GM18508 (cell line): Measurements from ENCODE around the gene NUP155.
"Not testable (repeated sequence)": the region's sequence is repeated elsewhere in the genome, so short reads cannot be mapped to it uniquely, and the experiment has no call there.

Experiments used
- ATAC-seq: cut with Tn5 transposase; IDR thresholded peaks from one replicate; pipeline ENCODE4 v1.9.1; 2021; ENCODE audit warnings: moderate number of reproducible peaks; ENCODE audit not compliant: insufficient read depth, unreplicated experiment

NUP155 gene

DNA sequence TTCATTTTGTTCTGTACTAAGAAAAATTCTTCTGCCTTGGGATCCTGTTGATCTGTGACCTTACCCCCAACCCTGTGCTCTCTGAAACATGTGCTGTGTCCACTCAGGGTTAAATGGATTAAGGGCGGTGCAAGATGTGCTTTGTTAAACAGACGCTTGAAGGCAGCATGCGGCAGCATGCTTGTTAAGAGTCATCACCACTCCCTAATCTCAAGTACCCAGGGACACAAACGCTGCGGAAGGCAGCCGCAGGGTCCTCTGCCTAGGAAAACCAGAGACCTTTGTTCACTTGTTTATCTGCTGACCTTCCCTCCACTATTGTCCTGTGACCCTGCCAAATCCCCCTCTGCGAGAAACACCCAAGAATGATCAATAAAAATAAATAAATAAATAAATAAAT is 74.6 kb downstream of the NUP155 start:
- not testable (repeated sequence) for ATAC-seq

DNA sequence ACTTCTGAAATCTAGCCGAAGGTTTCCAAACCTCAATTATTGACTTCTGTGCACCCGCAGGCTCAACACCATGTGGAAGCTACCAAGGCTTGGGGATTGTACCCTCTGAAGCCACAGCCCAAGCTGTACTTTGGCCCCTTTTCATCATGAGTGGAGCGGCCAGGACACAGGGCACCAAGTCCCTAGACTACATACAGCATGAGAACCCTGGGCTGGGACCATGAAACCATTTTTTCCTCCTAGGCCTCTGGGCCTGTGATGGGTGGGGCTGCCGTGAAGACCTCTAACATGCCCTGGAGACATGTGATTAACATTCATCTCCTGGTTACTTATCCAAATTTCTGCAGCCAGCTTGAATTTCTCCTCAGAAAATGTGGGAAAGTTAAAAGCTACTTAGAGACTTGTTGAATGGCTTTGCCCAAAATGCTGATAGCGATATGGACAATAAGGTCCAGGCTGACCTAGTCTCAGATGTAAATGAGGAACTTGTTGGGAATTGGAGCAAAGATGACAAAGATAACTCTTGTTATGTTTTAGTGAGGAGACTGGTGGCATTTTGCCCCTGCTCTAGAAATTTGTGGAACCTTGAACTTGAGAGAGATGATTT is 87.6 kb downstream of the NUP155 start:
- ATAC-seq, result no peak

DNA sequence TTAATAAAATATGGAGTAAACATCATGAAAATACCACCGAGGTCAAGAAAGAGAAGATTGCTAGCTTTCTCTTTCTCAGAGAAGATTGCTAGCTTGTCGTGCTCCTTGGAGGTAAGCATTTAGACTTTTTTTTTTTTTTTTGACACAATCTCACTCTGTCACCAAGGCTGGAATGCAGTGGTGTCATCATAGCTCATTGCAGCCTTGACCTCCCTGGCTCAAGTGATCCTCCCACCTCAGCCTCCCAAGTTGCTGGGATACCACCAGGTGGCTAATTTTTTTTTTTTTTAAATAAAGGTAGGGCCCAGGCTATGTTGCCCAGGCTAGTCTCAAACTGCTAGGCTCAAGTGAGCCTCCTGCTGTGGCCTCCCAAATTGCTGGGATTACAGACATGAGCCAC is 95.4 kb downstream of the NUP155 start:
- ATAC-seq, result no peak

DNA sequence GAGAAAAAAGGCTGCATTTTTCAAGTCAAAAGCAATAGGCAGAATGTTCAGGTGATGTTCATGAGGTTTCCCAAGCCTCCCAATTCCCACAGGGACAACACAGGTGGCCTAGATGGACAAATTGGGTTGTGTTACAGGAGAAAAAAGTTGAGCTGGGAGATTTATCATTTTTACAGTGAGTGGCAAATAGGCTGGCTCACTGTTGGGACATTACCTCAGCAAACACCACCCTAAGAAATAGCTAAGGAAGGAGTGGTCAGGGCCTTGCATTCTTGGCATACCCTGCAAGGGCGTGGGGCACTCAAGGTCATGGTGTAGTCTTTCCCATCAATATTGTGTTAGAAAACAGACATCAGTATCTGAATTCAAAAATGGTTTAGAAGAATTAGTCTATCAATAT is 98.4 kb downstream of the NUP155 start:
- ATAC-seq, result no peak

DNA sequence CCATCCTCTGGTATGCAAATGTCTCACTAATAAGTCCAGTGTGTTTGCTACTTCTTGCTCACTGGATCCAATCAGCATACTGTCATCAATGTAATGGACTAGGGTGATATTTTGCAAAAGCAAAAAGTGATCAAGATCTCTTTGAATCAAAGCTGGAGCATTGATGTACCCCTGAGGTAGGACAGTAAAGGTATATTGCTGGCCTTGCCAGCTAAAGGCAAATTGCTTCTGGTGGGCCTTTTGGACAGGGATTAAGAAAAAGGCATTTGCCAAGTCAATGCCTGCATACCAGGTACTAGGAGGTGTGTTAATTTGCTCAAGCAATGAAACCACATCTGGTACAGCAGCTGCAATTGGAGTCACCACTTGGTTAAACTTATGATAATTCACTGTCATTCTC is 102.8 kb downstream of the NUP155 start:
- not testable (repeated sequence) for ATAC-seq

DNA sequence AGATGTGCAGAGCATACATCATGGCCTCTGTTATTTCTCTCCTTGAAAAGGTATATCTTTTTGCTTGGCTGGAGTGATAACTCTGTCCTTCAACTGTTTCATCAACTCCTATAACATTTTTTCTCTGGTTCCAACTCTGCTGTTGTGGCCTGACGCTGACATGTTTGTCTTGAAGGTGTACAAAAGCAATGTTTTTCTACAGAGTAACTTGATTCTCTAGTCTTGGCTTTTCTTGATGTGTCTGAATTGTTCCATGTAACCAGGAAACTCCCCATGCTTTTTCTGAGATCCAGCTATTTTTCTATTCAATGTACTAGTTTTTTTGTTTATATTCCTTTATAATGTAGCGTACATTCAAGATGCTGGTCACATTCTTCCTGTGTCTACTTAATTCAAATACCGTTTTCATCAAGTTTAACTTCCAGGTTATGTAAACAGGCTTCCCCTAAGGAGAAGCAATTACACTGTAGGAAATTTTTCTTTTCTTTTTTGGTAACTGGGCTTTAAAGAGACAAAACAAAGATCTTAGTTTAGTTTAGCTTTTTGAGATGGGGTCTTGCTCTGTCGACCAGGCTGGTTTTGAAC is 115.0 kb downstream of the NUP155 start:
- no peak for ATAC-seq

DNA sequence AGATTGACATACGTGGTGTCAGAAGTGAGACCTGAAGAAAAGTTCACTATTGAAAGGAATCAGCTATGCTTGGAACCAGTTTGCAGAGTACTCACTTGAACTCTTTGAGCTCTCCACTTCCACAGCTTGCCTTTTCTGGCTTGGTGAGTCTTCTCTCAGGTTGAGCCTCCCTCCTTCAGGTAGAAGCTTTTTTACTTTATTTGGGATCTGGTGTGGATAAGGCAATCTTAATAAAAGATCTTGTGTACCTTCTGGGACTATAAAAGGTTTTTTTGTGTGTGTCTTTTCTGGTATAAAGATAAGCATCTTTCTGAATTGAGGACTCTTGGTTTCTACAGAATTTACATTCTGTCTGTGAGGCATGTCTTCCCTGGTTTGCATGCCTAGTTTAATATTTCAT is 116.3 kb downstream of the NUP155 start:
- no peak for ATAC-seq

DNA sequence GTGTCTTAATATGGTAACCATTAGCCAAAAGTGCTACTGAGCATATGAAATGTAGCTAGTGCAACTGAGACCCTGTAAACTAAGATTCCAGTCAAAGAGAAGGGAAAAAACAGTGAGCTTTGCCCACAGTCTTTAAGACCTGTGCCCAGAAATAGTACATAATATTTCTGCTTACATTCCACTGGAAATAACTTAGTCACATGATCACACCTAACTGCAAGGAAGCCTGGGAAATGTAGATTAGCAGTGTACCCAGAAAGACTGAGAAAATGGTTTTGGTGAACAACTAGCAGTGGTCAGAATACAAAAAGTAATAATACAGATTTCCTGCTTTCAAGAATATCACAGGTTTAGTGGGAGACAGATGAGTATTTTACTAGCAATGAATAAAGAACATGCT is 119.2 kb downstream of the NUP155 start:
- ATAC-seq, result no peak

DNA sequence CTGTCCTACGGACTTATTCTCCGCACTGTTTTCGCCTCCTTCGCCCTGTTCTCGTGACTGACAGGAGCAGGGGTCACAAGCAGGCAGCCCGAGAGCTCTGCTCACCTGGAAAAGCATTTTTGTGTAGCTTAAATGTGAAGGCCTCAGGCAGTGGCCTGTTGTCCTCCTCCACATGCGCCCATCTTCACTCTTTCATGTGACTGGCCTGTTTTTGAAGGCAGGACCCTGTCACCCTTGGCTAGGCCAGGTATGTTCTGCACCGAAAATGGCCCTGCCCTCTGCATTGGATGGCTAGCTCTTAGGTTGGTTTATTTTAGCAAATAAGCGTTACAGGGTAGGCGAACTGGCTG is 121.1 kb downstream of the NUP155 start:
- ATAC-seq, result no peak

DNA sequence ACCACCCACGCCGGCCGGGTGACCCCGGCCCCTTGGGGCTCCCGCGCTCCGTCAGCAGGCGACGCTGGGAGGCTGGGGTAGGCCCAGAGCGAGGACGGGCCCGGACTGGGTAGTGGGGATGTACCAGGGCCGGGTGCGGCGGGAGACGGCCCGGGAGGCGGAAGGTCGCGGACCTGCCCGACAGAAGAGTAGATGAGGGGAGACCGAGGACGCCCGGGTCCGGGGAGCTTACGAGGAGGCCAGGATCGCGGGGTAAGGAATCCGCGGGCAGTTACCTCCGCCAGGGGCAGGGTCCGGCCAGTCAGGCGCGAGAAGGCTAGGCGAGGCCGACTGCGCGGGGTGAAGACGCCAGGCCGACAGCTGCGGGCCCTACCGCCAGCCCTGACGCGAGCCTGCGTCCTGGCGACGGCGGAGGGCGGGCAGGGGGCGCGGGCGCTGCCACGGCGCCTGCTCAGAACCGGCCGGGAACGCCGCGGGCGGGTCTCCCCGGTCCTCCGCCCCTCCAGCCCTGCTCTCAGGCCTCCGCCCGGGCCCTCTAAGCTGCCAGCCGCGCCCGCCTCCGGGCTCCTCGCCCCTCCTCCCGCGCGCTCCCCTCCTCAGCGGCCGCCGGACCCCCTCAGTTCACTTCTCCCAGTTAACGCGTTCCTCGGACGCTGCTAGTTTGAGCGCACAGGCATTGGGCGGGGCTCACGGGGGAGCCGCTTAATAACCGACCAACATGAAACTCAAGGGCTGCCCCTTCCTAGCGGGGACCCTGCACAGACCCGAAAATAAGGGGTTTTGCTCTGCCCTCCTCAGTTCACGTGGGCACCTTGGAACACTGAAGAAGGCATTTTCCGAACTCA is 121.7 kb downstream of the NUP155 start, which contains the start of gene CPLANE1:
Gene CPLANE1 (minus strand): TSS at position 407 of the 845 bp plus-strand sequence. CDS start 1,678 bp downstream, outside the sequence.
- ATAC-seq, result peak; percentile 47

DNA sequence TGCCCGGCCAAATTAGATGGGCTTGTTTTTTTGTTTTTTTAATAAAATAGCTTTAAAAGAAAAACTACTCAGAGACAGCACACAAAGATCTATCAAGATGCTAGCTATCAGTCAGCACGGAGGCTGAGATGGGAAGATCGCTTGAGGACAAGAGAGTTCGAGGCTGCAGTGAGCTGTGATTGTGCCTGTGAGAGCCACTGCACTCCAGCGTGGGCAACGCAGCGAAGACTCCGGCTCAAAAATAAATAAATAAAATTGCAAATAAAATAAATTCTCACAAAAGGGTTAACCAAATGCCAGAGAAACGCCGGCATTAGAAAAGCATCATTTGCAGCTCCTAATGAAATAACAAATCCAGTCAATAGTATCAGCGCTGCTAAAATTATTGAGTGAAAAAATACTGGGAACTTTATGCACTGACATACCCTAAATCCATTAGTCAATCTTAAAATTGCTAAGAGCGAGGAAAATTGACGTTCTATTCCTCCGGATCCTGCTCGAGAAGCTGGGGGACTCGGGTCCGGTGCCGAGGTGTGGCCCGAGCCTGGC is 122.4 kb downstream of the NUP155 start:
- no peak for ATAC-seq

DNA sequence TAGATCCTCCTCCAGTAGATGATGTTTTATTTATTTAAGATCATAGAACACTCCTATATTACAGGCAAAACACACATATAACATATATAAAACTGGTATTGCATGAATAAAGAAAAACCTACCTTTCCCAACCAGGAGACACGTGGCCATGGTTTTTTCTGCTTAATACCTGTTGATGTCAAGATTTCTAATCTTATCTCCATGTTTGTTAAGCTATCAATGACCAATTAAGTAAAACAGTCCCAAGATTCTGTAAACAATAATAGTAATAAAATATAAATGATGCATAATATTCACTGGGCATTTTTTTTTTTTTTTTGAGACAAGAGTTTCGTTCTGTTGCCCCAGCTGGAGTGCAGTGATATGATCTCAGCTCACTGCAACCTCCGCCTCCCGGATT is 123.4 kb downstream of the NUP155 start:
- ATAC-seq, result no peak

DNA sequence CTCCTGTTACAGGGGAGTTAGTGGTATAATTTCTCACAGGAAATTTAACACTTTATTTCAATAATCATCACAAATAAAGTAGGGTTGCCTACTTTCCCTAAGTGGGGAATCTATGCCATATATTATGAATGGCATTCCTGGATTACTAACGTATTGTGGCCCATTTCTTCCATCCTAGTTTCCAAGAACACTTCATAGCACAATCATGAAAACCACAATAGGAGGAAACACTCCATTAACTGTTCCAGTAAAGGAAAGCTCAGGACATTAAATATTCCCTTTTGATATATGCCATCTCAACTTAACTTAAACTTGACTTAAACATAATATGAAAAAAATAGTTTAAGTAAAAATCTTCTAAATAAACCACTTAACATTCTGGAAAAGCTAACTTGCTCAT is 123.9 kb downstream of the NUP155 start:
- ATAC-seq, result no peak
